Upper lobe of right lung (tissue), 1 donor: Measurements from ENCODE around the gene METTL1. TPM values are rescaled to one million over a fixed set of nuclear protein-coding genes. Genes with fewer than 3 reads are reported as not detected.
A peak's percentile ranks its signal among the peaks of the same experiment; 100 is the strongest.

Source experiments
- ATAC-seq: fragments of 200-7000 bp; cut with Tn5 transposase; one replicate; pipeline ENCODE4 v1.9.1; 2020; ENCODE audit warnings: mild to moderate bottlenecking, moderate library complexity
- DNase-seq: peaks from one replicate; pipeline ENCODE4 v3.0.0-alpha.2; 2020
- H3K27ac ChIP-seq: fragments of 200-600 bp; one replicate; pipeline ENCODE4 v1.8.0; 2022
- H3K27me3 ChIP-seq: fragments of 200-600 bp; one replicate; pipeline ENCODE4 v1.8.0; 2022; ENCODE audit warnings: mild to moderate bottlenecking
- H3K36me3 ChIP-seq: fragments of 200-600 bp; one replicate; pipeline ENCODE4 v1.8.0; 2022
- H3K4me1 ChIP-seq: fragments of 200-600 bp; one replicate; pipeline ENCODE4 v1.8.0; 2022
- H3K4me3 ChIP-seq: fragments of 200-600 bp; one replicate; pipeline ENCODE4 v1.8.0; 2022; ENCODE audit warnings: mild to moderate bottlenecking
- H3K9me3 ChIP-seq: fragments of 200-600 bp; one replicate; pipeline ENCODE4 v1.8.0; 2022
- CTCF ChIP-seq: fragments of 200-600 bp; IDR thresholded peaks from one replicate; pipeline ENCODE4 v1.8.0; 2022; ENCODE audit warnings: antibody characterized with exemption
- intact Hi-C: fragments of 100-400 bp; cut with DNase I; formaldehyde crosslinking; loops from one replicate; pipeline ENCODE4 v1.11.0; 2022
- total RNA-seq: library from RNA; stranded (reverse); fragmentation: NEBNext Ultra II Directional; extraction: Animal tissue kit (Norgen Biotek cat#: 25700); gene quantifications from one replicate; pipeline ENCODE4 v1.2.1, GENCODE V29; 2021
- donor health status: DM: no; HTN: yes; CAD: no; lungs with severe emphysema.

The METTL1 gene
- total RNA-seq, 1 donor from 2014 or later, result 26.9 TPM

- Histone ChIP-seq H3K27ac (peak overlapping the region; percentile 11), H3K4me3 (no peak overlapping the region), H3K36me3 (peaks cover 34% of the 10 kb centered on the region), H3K4me1 (peaks cover 26% of the 10 kb centered on the region), H3K9me3 (no peaks in the 10 kb centered on the region), H3K27me3 (no peaks in the 10 kb centered on the region)
- ATAC-seq (no peak), DNase-seq (peak; percentile 42)
- TF ChIP-seq CTCF, result no peak
- intact Hi-C loops, result no loop called here
These were observed 43.5 kb upstream of the METTL1 start for GRCh38 chr12:57815177-57816000.

- Histone ChIP-seq H3K4me1 (peaks cover 26% of the 10 kb centered on the region), H3K27me3 (no peaks in the 10 kb centered on the region), H3K4me3 (no peak overlapping the region), H3K9me3 (no peaks in the 10 kb centered on the region), H3K36me3 (peaks cover 34% of the 10 kb centered on the region), H3K27ac (no peak overlapping the region)
- DNase-seq (peak; percentile 19), ATAC-seq (no peak)
- TF ChIP-seq CTCF, result no peak
- intact Hi-C loops, result no loop called here
These were observed 42.3 kb upstream of the METTL1 start for GRCh38 chr12:57813971-57814772.

- TF ChIP-seq CTCF, result no peak
- Histone ChIP-seq H3K9me3 (no peaks in the 10 kb centered on the region), H3K4me3 (no peak overlapping the region), H3K27me3 (no peaks in the 10 kb centered on the region), H3K4me1 (peaks cover 26% of the 10 kb centered on the region), H3K27ac (no peak overlapping the region), H3K36me3 (peaks cover 43% of the 10 kb centered on the region)
- ATAC-seq (no peak), DNase-seq (no peak)
- intact Hi-C loops, result no loop called here
These were observed 41.4 kb upstream of the METTL1 start for GRCh38 chr12:57813111-57813970.

GRCh38 chr12:57811028-57811755 lies 39.3 kb upstream of the METTL1 start:
- DNase-seq (no peak), ATAC-seq (no peak)
- Histone ChIP-seq H3K4me1 (peaks cover 11% of the 10 kb centered on the region), H3K36me3 (peaks cover 64% of the 10 kb centered on the region), H3K9me3 (no peaks in the 10 kb centered on the region), H3K27me3 (no peaks in the 10 kb centered on the region), H3K27ac (no peak overlapping the region), H3K4me3 (no peak overlapping the region)
- no peak for TF ChIP-seq CTCF
- intact Hi-C loops, result no loop called here

- Histone ChIP-seq H3K9me3 (no peaks in the 10 kb centered on the region), H3K27ac (no peak overlapping the region), H3K4me1 (peaks cover 3% of the 10 kb centered on the region), H3K4me3 (no peak overlapping the region), H3K36me3 (peaks cover 68% of the 10 kb centered on the region), H3K27me3 (no peaks in the 10 kb centered on the region)
- ATAC-seq (no peak), DNase-seq (no peak)
- TF ChIP-seq CTCF, result no peak
- intact Hi-C loops, result no loop called here
These were observed 38.5 kb upstream of the METTL1 start for GRCh38 chr12:57810450-57810849.
